GM18907 (cell line): ENCODE data around the gene KIAA1191.
"Not testable (repeated sequence)": the region's sequence is repeated elsewhere in the genome, so short reads cannot be mapped to it uniquely, and the experiment has no call there.

Source experiments
- ATAC-seq: cut with Tn5 transposase; IDR thresholded peaks from one replicate; pipeline ENCODE4 v1.9.1; 2021; ENCODE audit warnings: mild to moderate bottlenecking, moderate library complexity; ENCODE audit not compliant: unreplicated experiment

KIAA1191 gene

GRCh38 chr5:176319827-176320554 is 41.6 kb downstream of the KIAA1191 start:
- ATAC-seq = no peak

GRCh38 chr5:176317534-176318374 is 43.8 kb downstream of the KIAA1191 start:
- no peak for ATAC-seq

GRCh38 chr5:176305356-176305755 is 56.2 kb downstream of the KIAA1191 start:
- not testable (repeated sequence) for ATAC-seq
